Fibroblast of upper back skin (primary cell): ENCODE measurements around the gene SANBR.
A peak's percentile ranks its signal among the peaks of the same experiment; 100 is the strongest.
"Not testable (repeated sequence)": the region's sequence is repeated elsewhere in the genome, so short reads cannot be mapped to it uniquely, and the experiment has no call there.

Experiments used
- DNase-seq: peaks from one replicate; pipeline ENCODE4 v3.0.0-alpha.2; 2013

SANBR gene

GRCh38 chr2:61065714-61066709 is at the start of gene SANBR:
Gene SANBR (plus strand): TSS chr2:61065871. CDS start chr2:61070351, 4,480 bp downstream.
- peak; percentile 77 for DNase-seq

GRCh38 chr2:61015976-61016375 is 49.7 kb upstream of the SANBR start:
- DNase-seq: no peak

GRCh38 chr2:61016392-61017002 is 49.2 kb upstream of the SANBR start:
- DNase-seq: no peak

DNA sequence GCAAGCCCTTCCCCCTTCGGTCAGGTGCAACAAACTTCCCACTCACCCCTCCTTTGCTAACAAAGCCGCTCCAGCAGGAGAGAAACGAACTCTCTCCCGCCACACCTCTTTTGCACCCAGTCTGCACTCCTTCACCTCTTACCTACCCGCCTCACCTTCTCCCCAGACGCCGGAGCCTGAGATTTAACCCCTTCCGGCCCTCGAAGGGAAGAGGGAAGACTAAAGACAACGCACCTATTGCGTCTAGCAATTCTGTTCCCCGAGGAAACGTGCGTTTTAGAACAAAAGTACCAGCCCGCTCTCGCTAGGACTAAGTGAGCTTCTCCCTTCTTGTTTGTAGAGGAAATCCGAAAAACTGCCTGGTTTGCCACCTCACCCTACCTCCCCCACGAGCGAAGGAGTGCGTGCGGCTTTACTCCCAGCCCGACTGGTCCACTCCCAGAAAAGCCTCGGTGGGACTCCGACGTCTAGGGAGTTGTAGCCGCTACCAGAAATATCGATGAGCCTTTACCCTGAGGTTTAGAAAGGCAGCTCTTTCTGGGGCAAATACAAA is 48.6 kb upstream of the SANBR start:
- peak; percentile 65 for DNase-seq

GRCh38 chr2:61017556-61018317 is 47.9 kb upstream of the SANBR start, which contains the start of the genes PEX13 and PUS10:
Gene PEX13 (plus strand): TSS chr2:61017720. CDS start chr2:61017760, 40 bp downstream.
Gene PUS10 (minus strand): TSS chr2:61018255. CDS start chr2:61011890, 6,365 bp downstream.
- DNase-seq: peak; percentile 69

GRCh38 chr2:61018318-61018755 is 47.3 kb upstream of the SANBR start:
- no peak for DNase-seq

DNA sequence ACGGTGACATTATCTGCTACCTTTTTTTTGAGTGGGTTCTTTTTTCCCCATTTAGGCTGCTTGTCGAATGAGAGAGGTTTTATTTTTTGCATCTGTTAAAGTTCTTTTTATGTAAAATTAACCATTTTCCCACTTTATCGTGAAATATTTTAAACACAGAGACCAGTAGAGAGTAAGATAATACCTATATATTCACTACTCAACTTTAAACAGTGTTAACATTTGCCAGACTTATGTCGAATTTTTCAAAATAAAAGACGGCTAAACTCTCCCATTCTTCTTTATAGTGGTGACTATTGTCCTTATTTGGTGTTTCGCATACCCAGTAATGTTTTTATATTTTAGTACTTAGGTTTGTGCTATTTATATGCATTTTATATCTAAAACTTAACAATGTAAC is 46.9 kb upstream of the SANBR start:
- no peak for DNase-seq

- no peak for DNase-seq
Measured at GRCh38 chr2:61021228-61021660, 44.4 kb upstream of the SANBR start.

- no peak for DNase-seq
Measured at GRCh38 chr2:61023670-61024069, 42.0 kb upstream of the SANBR start.

DNA sequence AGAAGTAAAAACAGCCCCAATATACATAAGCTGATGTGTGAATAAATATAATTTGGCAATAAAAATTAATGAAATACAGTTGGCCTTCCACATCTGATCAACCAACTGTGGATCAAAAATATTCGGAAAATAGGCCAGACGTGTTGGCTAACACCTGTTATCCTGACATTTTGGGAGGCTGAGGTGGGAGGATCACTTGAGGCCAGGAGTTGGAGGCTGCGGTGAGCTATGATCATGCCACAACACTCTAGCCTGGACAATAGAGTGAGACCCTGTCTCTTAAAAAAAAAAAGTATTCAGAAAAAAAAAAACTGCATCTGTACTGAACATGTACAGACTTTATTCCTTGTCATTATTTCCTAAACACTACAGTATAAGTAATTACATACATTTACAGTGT is 36.1 kb upstream of the SANBR start:
- no peak for DNase-seq

- not testable (repeated sequence) for DNase-seq
Measured at GRCh38 chr2:61034592-61034991, 31.1 kb upstream of the SANBR start.

GRCh38 chr2:61036643-61037042 is 29.0 kb upstream of the SANBR start:
- not testable (repeated sequence) for DNase-seq

GRCh38 chr2:61042807-61043206 is 22.9 kb upstream of the SANBR start:
- no peak for DNase-seq

DNA sequence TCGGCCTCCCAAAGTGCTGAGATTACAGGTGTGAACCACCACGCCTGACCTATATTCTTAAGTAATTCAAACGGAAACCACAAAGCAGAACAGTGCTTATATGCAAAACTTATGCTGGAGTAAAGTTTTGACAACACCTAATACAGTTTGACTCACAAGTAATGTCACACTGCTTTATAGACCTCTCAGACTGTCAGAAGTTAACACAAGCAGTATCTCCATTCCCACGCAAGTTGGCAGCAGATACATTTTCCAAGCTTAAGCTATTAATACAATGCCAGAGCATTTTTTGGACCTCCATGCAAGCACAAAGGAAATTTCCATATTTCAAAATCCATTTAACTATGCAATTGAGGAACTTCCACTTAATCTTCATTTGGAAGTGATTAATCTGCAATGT is 21.0 kb upstream of the SANBR start:
- no peak for DNase-seq

DNA sequence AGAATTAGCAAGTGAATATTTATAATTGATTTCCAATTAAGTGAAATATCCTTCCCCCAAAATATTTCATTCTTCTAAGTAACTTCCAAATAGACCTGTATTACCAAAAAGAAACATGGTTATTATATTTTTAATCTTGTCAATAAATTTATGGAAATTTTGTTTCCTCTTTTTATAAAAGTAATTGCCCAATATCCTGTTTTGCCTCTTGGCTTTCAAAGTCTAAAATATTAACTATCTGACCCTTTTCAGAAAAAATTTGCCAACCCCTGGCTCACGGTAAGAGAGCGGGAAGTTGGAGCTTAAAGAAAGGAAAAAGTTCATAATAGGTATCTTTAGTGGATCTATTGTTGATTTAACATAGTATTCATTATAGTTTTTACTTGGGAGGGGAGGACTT is 20.4 kb upstream of the SANBR start:
- DNase-seq: no peak

DNA sequence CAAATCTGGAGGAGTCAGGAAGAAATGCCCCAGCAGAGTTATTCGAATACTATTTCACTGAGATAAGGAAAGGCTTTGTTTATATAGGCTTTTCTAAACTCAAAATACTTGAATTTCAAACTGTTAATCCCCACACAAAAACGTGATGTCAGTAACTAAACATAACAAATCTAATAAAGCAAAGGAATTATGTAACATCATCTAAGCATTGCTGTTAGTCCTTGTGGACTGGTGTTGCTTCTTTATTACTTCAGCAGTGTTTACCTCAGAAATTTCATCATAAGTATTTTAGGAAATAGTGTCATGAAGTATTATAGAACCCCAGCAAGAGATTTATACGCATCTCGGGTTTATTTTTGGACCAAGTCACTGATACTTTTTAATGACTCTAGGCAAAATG is 19.7 kb upstream of the SANBR start:
- DNase-seq: no peak

- DNase-seq: no peak
Measured at GRCh38 chr2:61055557-61055956, 10.1 kb upstream of the SANBR start.

DNA sequence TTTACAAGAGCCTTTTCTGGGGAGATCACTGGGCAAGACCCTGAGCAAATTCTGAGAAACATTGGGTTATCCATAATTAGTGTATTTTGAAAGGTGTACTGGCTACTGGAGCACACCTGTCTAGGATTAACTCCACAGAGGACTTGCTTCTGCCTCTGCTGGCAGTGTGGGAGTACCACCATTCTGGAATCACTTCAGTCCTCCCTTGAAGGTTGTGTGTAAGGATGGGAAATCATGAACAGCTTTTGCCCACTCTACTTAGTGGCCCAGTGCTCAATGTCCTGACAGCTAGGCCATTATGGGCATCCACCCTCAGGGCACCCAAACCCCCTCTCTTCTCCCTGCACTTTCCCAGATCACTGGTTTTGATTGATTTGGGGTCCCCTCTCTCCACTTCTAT is 8.1 kb upstream of the SANBR start:
- DNase-seq: no peak

DNA sequence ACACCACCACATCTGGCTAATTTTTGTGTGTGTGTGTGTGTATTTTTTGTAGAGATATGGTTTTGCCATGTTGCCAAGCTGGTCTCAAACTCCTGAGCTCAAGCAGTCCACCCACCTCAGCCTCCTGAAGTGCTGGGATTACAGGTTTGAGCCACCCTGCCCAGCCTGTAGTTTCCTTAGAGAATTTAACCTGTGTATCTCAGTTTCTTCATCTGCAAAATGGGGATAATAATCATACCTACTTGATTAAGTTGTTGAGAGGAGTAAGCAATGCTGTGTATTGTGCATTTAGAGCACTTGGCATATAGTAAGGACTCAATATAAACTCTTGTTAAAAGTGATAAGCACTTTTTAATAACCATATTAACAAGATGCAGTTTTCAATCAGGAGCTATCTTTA is 6.3 kb upstream of the SANBR start:
- DNase-seq: no peak

- DNase-seq: no peak
Measured at GRCh38 chr2:61074100-61074499, 8.4 kb downstream of the SANBR start.

DNA sequence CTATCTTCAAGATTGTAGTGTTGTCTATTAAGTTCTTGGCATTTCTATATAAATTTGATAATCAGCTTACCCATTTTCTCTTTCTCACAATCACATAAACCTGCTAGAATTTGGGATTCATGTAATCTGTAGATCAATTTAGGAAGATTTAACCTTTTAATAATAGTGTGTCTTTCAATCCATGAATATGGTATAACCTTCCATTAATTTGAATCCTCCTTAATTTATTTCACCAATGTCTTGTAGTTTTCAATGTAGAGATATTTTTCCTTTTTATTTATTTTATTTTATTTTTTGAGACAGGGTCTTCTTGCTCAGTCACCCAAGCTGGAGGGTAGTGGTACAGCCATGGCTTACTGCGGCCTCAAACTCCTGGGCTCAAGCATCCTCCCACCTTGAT is 20.2 kb downstream of the SANBR start:
- DNase-seq: no peak

DNA sequence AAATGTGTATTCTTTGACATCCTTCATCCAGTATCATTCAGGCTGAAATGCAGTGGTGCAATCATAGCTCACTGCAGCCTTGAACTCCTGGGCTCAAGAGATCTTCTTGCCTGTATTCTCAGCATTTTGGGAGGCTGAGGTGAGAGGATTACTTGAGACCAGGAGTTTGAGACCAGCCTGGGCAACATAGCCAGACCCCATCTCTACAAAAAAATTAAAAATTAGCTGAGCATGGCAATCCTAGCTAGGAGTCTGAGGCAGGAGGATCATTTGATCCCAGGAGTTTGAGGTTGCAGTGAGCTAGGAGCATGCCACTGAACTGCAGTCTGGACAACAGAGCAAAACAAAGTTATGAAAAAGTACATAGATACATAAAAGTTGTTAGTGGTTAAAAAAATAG is 24.1 kb downstream of the SANBR start:
- DNase-seq: no peak
